ENCODE data around the gene MICAL3.
"Not testable (repeated sequence)": the region's sequence is repeated elsewhere in the genome, so short reads cannot be mapped to it uniquely, and the experiment has no call there.

The MICAL3 gene

GRCh38 chr22:17882162-17882561, 142.2 kb downstream of the MICAL3 start:
- no peak for DNase-seq (ENCODE audit: low read depth)

- DNase-seq (ENCODE audit: low read depth), result no peak
These were observed 143.0 kb downstream of the MICAL3 start for GRCh38 chr22:17881366-17881765.

- DNase-seq (ENCODE audit: low read depth), result no peak
These were observed 143.9 kb downstream of the MICAL3 start for GRCh38 chr22:17880468-17880867.

GRCh38 chr22:17880020-17880419, 144.3 kb downstream of the MICAL3 start:
- DNase-seq (ENCODE audit: low read depth), result no peak

GRCh38 chr22:17878941-17879340, 145.4 kb downstream of the MICAL3 start:
- no peak for DNase-seq (ENCODE audit: low read depth)

- no peak for DNase-seq (ENCODE audit: low read depth)
These were observed 146.1 kb downstream of the MICAL3 start for GRCh38 chr22:17878186-17878694.

GRCh38 chr22:17876878-17877855, 147.2 kb downstream of the MICAL3 start:
- not testable (repeated sequence) for DNase-seq (ENCODE audit: low read depth)

- DNase-seq (ENCODE audit: low read depth), result no peak
These were observed 148.0 kb downstream of the MICAL3 start for GRCh38 chr22:17876306-17876831.

GRCh38 chr22:17875631-17876030, 148.7 kb downstream of the MICAL3 start:
- no peak for DNase-seq (ENCODE audit: low read depth)

- no peak for DNase-seq (ENCODE audit: low read depth)
These were observed 149.2 kb downstream of the MICAL3 start for GRCh38 chr22:17875156-17875555.

GRCh38 chr22:17874231-17874905, 150.0 kb downstream of the MICAL3 start:
- DNase-seq (ENCODE audit: low read depth), result no peak

GRCh38 chr22:17873804-17874203, 150.6 kb downstream of the MICAL3 start:
- DNase-seq (ENCODE audit: low read depth), result no peak

GRCh38 chr22:17873116-17873515, 151.2 kb downstream of the MICAL3 start:
- DNase-seq (ENCODE audit: low read depth), result no peak

- DNase-seq (ENCODE audit: low read depth), result no peak
These were observed 151.9 kb downstream of the MICAL3 start for GRCh38 chr22:17872471-17872870.

- DNase-seq (ENCODE audit: low read depth), result no peak
These were observed 152.5 kb downstream of the MICAL3 start for GRCh38 chr22:17871726-17872458.

- no peak for DNase-seq (ENCODE audit: low read depth)
These were observed 154.0 kb downstream of the MICAL3 start for GRCh38 chr22:17870407-17870806.

- DNase-seq (ENCODE audit: low read depth), result no peak
These were observed 154.9 kb downstream of the MICAL3 start for GRCh38 chr22:17869285-17870096.

GRCh38 chr22:17868771-17869170, 155.6 kb downstream of the MICAL3 start:
- no peak for DNase-seq (ENCODE audit: low read depth)

- no peak for DNase-seq (ENCODE audit: low read depth)
These were observed 157.1 kb downstream of the MICAL3 start for GRCh38 chr22:17867160-17867785.

- DNase-seq (ENCODE audit: low read depth), result no peak
These were observed 157.7 kb downstream of the MICAL3 start for GRCh38 chr22:17866621-17867020.

GRCh38 chr22:17866127-17866526, 158.2 kb downstream of the MICAL3 start:
- no peak for DNase-seq (ENCODE audit: low read depth)

All from stimulated activated CD8-positive, alpha-beta memory T cell treated with anti-CD3 and anti-CD28 coated beads, Interleukin-4, amount 100 ng/mL, for 24 hours (primary cell).